Transverse colon (tissue), 4 donors: ENCODE measurements around the gene RRAD.

ENCODE experiments used
- CTCF ChIP-seq, 5 experiments: fragments of 200-600 bp in 3 of 5; fragments of 450-650 bp in 2 of 5; sonication (generic) in 3 of 5; IDR thresholded peaks; 1 replicate in 2 of 5; 2 replicates in 3 of 5; pipeline ENCODE4 v1.5.1; 2016 to 2017; ENCODE audit warnings: antibody characterized with exemption in 5 of 5, inconsistent platforms in 3 of 5, mild to moderate bottlenecking in 2 of 5, moderate library complexity in 1 of 5
- EP300 ChIP-seq: sonication (generic); formaldehyde crosslinking; IDR thresholded peaks from one replicate; pipeline ENCODE4 v1.6.1; 2017; ENCODE audit warnings: antibody characterized with exemption, low read depth
- POLR2A ChIP-seq: fragments of 450-650 bp; IDR thresholded peaks from one replicate; pipeline ENCODE4 v1.6.1; 2016; ENCODE audit warnings: antibody characterized with exemption, mild to moderate bottlenecking, moderate library complexity
- POLR2AphosphoS5 ChIP-seq, 3 donors: sonication (generic); formaldehyde crosslinking; IDR thresholded peaks; one replicate each; pipeline ENCODE4 v1.6.1; 2016; ENCODE audit warnings: antibody characterized with exemption in 3 of 3

- TF ChIP-seq CTCF (IDR thresholded peaks at IDR 0.05) (no peak), POLR2A (no peak), EP300 (no peak), POLR2AphosphoS5 (IDR thresholded peaks at IDR 0.05) (no peak)
Observed at GRCh38 chr16:66902648-66903543, 22.4 kb downstream of the RRAD start.
